NCI-H446 treated with DMSO at 0.1 percent for 48 hours (cell line): ENCODE results near the gene AQP7.
"Not testable (repeated sequence)": the region's sequence is repeated elsewhere in the genome, so short reads cannot be mapped to it uniquely, and the experiment has no call there.

ENCODE experiments used
- DNase-seq: peaks from one replicate; lab custom pipeline; 2025; lab: John Stamatoyannopoulos, UW

AQP7 gene

DNA sequence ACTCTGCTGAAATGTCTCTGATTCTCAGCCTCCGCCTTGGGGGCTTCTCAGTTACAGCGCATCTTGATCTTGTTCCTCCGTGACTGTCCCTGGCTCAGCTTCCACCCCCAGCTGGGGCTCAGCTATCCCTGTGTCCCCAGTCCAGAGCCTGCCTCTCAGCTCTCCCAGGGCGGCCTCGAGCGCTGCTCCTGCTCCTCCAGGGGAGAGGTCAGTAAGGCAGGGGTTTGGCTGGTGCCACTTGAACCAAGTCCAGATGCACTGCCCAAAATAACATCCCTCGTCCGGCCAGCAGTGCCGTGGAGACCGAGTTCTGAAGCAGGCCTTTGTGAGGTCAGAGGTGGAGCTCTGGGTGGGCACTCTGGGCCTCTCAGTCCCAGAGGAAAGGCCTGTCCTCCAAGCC lies at the start of gene AQP7:
TSS of gene AQP7 (minus strand) at position 198 of the 400 bp plus-strand sequence. CDS start 1,306 bp downstream, outside the sequence.
- not testable (repeated sequence) for DNase-seq

DNA sequence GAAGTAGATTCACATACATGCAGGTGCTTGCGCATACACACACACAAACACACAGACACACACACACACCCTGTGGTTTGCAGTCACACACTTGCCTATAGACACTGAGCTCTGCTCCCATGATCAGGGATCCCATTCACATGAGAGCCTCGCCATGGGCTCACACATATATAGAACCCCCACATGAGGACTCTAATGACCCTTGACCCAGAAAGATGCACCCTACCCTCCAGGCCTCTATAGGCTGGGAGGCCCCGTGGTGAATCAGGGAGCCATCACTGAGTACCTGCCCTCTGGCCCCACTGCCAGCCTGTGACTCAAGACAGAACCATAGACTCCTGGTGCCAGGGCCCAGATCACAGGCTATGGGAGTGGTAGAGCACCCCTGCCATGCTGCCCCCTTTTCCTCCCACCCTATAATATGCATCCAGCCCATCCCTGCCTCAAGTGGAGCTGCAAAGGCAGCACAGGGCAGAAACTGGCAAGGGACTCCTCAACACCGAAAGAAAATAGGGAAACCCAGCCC lies 48.3 kb upstream of the AQP7 start:
- no peak for DNase-seq

DNA sequence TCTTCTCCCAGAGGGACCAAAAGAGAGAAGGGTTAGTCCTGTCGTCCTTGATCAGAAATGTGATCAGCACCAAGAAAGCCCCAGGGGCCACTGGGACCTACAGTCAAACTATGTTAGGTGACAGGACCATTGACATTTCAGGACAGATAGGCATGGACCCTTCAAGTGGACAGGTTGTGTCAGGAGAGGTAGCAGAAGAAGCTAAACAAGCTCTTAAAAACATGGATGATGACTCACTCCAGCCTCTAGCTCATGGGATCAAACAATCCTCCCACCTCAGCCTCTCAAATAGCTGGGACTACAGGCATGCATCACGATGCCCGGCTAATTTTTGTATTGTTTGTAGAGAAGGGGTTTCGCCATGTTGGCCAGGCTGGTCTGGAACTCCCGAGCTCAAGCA lies 47.3 kb upstream of the AQP7 start:
- no peak for DNase-seq

DNA sequence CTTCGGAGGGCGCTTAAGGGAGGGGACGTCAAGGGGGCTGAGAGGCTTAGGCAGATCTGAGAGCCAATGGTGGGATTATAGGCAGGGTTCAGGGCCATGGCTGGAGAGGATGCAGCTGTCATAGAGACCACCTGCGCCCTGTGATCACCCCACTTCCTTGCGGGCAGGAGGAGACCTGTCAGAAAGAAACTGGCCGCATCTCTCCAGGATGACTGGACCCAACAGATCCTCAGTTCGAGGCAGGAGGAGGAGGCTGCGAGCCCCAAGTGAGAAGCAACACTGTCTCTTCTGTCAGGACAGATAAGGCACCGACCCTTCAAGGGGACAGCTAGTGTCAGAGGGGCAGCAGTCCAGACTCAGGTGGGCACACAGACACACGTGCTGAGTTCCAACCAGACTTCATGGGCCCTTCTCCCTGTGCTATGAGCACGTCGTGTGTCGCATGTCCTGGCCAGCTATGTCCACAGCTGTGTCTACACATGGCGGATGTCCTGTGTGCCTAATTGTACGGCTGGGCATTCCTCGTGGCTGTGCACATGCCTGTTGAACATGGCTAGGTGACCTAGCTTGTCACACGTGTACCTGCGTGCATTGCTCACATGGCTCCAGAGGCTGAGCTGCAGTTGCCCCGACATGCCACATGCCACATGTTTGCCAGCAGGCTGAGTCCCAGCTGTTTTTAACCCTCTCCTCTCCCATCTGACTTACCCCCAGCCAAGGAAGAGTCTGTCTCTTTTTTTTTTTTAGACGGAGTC lies 45.6 kb upstream of the AQP7 start:
- no peak for DNase-seq

DNA sequence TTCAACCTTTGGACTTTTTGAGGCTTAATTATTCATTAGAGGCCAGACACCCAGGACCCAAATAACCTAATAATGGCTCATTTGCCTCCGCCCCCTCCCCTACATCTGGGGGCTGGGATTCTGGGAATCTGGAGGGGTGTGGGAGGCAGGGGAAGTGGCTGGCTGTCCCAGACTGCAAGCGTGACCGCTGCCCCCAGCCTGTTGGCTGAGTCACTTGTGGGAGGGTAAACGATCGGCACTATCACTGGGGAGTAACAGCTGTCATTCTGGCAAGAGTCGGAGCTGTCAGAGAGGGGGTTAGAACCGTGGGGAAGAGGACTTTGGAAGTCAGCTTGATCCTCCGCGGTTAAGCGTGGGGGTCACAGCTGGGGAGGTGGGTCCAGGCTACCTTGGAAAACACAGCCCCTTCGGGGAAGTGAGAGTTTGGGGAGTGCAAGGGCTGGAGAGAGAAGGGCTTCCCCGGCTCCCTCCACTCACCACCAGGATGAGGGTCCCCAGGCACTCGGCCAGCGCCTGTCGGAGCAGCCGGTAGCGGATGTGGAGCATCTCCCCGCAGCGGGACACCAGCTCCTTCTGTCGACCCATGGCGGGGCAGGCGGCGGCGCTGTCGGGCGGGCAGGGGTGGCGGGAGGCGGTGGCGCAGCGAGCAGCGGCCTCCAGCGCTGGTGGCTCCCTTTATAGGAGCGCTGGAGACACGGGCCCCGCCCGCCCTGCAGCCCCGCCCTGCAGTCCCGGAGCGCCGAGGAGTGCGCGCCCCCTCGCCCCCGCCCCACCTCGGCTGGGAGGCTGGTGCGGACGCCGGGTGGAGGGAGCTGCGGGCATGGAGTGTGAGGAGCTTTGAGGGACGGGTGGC lies 44.8 kb upstream of the AQP7 start, which contains the start of gene AQP3:
TSS of gene AQP3 (minus strand) at position 648 of the 853 bp plus-strand sequence. CDS start at position 585, 63 bp downstream.
- DNase-seq = peak; percentile 45

DNA sequence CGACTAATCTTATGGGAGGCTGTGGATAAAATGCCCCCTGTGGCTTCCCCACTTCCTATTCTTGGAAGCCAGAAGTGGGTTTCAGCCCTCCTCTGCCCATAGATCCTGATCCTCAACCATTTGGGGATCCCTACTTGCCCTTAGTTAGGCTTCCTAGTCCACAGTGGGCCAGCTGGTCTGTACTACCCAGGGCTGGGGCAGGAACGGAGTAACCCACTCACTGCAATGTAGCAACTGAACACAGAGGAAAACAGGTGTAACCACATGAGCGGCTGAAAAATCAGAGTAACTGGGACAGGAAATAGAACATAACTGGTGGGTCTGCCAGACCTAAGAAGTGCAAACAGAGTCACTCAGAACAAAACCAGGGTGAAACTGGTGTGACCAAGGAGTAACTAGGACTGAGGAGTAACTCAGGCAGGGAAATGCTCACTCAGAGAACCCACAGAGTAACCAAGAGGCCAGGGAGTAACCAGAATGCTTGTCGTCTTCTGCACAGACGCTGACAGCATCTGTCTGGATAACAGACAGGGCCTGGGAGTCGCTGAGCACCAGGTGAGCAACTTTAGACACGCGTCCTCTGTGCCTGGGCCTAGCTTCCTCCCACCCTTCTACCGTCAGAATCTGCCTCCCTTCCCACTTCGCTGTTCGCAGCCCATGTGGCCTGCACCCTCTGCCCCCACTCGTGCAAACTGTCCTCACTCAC lies 44.0 kb upstream of the AQP7 start:
- DNase-seq = no peak

DNA sequence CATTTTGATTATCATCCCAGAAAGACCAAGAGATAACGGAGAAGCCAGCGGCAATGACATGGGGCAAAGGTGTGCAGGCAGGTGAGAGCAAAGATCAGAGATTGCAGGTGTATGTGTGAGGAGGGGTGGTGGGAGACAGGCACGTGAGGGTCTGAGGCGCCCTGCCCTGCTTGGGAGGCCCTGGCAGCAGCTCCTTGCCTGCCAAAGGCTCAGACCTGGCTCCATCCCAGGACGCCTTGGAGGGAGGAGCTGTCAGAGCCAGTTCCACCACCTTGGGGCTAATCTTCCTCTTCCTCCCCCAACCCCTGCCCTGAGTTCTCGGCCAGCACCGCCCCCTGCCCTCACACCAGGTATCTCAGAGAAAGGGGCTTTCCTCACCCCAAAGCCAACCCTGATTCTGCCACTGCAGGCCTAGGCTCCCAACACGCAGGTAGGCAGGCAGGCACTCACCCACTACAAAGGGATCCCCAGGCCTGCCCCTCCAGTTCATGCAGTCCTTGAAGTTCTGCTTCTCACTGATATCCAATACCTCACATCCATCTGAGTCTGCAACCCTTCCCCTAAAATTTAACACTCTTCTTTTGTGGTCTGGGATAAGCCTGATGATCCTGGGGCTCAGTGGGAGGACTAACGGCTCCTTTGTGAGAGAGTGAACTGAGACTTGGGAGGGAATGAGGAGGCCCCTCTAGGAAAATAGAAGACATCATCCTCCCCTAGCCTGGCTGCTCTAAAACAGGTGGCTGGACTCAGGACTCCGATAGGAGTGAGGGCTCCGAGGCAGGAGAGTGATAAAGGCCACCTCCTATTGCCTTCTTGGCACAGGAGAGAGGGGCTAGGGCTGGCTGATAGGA lies 43.2 kb upstream of the AQP7 start:
- no peak for DNase-seq

DNA sequence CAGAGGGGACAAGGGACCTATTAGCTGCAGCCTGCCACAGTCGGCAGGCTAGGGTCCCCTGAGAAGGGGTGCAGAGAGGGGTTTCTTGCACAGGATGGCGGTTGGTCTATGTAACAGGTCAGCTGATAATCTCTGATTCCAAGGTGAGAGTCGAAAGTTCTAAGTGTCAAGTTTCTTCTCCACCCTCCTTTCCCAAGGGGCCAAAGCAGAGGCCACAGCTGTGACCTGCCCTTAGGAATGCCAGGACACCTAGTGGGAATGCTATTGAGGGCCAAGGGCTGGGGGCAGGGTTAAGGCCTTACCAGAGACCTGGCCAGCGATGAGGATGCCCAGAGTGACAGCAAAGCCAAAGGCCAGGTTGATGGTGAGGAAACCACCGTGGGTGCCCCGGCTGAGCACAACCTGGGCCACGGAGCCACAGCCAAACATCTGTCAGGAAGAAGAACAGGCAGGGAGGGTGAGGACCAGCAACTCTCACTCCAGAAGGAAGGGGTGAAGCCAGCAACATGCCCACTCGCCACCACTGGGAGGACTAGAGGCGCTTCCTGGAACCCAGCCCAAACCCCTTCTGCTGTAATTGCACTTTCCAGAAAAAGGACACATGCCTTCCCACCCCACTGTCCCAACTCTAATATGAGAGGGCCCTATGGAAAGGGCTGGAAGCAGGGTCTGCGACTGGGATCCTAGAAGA lies 41.2 kb upstream of the AQP7 start:
- DNase-seq = no peak

DNA sequence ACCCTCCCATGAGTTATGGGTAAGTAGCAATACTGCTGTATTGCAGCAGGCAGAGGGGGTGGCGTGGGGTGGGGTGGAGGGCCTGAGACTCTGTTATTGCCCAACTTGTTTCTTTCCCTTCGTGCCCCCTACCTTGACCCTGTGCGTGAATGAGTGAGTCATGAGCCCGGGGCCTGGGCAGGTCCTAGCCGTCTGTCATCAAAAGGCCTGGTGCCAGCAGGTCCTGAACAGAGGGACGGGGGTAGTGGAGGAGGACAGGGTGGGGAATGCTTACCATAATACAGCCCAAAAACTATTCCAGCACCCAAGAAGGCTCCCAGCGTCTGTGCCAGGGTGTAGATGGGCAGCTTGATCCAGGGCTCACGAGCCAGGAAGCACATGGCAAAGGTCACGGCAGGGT lies 40.7 kb upstream of the AQP7 start:
- no peak for DNase-seq

DNA sequence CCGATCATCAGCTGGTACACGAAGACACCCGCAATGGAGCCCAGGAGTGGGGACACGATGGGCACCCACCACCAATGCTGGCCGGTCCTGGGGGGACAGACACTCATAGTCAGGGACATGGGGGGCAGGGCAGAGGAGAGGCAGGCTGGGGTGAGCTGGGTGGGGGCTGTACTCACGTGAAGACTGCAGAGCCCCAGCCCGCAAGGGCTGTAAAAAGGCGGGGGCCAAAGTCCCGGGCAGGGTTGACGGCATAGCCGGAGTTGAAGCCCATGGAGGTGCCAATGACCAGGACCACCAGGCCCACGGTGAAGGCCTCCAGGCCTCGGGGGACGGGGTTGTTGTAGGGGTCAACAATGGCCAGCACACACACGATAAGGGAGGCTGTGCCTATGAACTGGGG lies 39.8 kb upstream of the AQP7 start:
- DNase-seq = no peak

DNA sequence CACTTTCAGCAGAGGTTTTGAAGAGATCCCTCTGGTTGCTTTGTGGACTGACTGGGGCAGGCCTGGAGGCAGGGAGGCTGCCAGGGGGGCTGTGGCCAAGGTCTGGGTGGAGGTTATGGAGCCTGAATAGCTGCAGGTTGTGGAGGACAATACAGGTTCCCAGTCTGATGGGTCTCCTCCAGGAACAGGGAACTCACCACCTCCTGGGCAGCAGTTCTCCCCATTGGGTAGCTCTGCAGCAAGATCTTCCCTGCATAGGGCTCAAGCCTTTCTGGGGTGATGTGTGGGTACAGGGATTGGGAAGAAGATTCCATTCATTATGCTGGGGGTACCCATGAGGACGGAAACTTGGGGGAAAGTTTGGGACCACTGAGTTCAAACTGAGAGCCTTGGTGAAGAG lies 38.2 kb upstream of the AQP7 start:
- no peak for DNase-seq

DNA sequence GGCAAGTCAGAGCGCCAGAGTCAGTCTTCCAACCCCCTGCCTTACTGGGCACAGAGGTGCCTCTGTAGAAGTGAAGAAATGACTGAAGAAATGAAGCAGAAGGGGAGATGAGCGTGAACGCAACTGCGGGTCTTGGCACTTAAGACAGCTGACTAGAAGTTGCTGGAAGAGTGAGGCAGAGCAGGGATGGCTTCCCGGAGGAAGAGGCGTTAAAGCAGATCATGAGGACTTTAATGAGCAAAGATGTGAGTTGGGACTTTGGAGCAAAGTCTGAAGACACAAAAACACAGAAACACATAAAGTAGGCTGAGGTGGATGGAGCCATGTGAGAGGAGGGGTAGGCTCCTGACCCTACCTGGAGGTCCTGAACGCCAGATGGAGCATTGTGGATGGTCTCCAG lies 37.8 kb upstream of the AQP7 start:
- no peak for DNase-seq

DNA sequence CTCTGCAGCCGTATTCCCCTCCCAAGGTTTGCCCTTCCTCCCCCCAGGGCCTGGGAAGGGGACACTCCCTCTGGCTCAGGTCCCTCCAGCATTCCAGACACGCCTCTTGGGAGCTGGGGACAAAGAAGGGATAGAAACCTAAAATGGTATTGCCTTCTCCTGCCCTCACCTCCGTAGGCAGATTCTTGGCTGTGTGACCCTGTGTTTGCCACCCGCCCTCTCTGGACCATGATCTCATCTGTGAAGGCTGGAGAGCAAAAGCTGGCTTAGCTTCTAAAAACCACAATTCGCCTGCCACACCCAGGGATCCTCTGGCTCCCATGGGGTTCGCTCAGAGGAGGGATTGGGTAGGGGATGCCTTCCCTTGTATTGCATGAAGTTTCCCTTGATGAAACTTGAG lies 37.4 kb upstream of the AQP7 start:
- DNase-seq = no peak

DNA sequence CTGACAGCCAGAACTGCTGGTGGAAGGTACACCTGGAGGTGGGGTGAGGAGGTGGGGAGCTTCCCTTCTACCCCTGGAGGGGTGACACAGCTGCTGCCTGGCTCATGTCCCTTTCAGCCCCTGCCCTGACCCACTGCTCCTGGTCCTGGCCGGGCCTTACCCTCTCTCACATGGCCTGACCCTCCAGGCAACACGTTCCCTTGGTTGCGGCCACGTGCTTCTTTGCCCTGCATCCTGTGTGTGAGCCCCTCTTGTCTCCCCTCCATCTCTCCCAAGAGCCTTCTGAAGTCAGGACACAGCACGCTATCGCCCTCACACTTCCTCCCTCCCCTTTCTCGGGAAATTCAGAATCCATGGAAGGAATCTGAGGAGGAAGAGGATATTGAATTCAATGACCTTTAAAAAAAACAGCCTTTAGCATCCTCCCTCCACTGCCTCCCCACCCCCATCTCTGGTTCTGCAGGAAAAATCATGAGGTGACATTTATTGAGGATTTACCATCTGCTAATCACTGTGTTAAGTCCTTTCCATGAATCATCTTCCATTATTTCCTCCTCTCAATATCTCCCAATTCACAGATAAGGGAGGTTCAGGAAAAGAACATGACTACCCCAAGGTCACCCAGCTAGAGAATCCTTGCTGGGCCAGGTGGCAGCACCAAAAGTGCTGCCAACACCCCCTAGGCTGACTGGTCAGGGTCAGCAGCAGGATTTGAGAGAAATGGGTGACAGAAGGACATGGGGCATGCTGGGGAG lies 36.7 kb upstream of the AQP7 start:
- no peak for DNase-seq

DNA sequence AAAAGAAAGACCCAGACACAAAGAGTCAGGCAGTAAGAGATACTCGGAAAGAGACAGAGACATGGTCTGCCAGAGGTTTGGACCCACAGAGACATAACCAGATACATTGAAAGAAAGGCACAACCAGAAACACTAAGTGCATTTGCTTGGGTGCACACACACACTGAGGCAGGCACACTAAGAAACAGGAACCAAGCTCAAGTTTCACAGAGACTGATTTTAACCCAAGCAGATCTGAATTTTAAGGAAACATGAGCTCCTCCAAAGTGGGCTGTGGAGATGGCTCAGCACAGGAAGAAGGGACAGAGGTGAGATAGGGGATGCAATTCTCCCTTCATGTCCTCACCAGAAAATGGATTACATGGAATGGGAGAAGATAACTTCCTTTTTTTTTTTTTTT lies 35.5 kb upstream of the AQP7 start:
- DNase-seq = no peak

DNA sequence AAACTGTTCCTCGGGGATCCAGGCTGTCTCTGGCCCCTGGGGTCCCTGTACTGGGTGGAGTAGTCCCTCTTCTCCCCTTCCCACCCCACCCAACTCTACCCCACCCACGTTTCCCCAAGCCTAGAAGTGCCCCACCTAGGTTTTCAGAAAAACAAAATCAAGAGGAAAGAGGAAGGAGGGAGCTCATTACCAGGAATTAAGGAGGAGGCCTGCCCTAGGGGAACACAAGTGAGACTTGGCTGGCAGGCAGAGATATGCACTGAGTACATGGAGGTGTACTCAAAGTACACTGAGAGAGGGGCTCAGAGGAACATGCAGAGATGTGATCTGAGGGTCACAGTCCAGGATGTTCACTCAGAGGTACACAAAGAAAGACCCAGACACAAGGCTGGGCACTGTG lies 34.8 kb upstream of the AQP7 start:
- DNase-seq = no peak

DNA sequence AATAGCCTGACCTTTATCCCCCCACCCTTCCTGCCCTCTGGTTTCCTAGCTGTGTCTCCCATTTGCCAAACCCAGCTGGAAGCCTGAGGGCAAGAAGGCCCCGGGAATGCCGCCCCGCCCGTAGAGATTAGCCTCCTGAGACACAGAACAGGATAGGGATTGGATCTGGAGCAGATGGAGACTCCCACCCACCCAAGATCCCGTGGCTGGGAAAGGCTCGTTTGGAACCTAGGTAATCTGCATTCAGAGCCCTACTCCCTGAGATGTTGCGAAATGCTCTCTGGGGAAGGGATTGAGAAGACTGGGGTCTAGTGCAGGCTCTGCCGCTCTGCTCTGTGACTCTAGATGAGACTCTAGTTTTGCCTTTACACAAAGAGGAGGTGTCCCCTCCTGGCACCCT lies 34.1 kb upstream of the AQP7 start:
- no peak for DNase-seq

DNA sequence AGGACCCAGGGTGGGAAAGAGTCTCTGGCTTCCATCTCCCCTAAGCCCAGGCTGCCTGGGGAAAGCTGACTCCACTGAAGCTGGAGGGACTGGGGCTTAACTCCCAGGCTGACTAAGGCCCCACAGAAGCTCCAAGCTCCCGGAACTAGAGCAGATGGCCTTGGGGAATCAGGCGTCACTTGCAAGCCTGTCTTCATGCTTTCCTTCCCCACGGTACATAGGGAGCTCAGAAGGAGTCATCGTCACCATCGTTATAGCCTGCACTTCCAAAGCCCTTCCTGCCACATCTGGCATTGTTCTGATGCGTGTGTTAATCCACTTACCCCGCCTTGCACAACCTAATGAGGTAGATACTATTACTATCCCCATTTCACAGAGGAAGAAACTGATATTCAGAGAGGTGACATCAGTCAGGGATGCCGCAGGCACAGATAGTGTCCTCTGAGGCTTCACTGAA lies 33.5 kb upstream of the AQP7 start:
- no peak for DNase-seq

DNA sequence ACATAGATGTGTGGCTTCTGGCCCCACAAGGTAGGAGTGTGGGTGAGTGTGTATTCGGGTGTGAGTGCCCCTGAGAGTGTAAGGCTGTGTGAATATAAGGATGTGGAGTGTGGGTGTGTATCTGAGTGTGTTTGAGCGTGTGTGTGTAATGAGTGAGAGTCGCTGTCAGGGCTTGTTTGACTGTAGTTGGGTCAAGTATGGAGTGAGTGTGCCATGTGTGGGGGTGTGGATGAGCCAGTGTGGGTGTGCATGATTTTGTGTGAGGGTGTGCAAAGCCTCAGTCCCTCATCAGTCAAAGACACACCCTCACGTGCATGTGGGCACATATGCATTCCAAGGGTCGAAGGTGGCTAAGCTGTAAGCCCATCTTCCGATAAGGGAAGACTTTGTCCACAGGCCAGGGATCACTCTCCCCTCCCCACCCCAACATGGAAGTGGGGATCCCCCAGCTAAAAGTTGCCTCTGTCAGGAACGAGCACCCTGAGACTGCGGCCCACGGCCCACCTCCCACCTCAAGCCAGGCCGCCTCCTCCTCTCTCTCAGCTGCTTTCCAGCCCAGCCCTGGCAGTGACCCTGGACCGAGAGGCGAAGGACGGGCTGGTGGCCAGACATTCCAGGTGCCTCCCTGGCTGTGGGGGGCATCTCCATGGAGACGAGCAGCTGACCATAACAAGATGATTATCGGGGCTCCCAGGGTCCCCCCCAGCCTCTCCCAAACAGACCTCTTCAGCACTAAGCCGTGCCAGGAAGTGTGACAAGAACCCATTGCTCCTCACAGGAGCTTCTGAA lies 32.1 kb upstream of the AQP7 start:
- no peak for DNase-seq
